GM18858 (cell line): Measurements from ENCODE around the gene ENPEP.
A peak's percentile ranks its signal among the peaks of the same experiment; 100 is the strongest.
"Not testable (repeated sequence)": the region's sequence is repeated elsewhere in the genome, so short reads cannot be mapped to it uniquely, and the experiment has no call there.

Experiments
- ATAC-seq: cut with Tn5 transposase; IDR thresholded peaks from one replicate; pipeline ENCODE4 v1.9.1; 2021; ENCODE audit not compliant: unreplicated experiment

Gene ENPEP

DNA sequence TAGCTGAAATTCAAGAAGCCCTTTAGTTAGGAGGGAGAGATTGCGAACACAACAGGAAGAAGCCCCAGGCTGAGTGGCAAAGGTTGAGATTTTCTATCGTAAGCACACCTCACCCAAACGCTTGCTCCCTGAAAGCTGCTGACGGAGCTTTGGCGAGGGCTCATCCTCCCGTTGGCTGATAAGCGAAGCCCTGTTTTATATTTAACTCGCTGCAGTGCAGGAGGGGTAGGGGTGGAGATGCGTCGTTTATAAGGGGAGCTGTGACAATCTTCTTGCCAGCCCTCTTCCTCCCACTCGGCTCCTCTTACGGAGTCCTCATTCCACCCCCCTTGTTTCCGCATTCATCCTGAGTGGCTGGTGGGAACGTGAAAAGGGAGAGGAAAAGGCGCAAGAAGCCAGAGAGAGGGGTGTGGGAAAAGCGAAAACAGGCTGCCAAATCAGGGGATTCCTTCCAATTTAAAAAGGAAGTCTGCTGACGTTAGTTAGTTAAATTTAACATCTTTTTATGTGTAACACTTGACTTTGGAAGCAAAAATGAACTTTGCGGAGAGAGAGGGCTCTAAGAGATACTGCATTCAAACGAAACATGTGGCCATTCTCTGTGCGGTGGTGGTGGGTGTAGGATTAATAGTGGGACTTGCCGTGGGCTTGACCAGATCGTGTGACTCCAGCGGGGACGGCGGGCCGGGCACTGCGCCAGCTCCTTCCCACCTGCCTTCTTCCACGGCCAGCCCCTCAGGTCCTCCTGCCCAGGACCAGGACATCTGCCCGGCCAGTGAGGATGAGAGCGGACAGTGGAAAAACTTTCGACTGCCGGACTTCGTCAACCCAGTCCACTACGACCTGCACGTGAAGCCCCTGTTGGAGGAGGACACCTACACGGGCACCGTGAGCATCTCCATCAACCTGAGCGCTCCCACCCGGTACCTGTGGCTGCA lies at the start of gene ENPEP:
ENPEP (plus strand) TSS at position 275 of the 938 bp plus-strand sequence; CDS start at position 535, 260 bp downstream.
- ATAC-seq = no peak

- ATAC-seq = not testable (repeated sequence)
These were observed 44.1 kb upstream of the ENPEP start for GRCh38 chr4:110431805-110432204.

DNA sequence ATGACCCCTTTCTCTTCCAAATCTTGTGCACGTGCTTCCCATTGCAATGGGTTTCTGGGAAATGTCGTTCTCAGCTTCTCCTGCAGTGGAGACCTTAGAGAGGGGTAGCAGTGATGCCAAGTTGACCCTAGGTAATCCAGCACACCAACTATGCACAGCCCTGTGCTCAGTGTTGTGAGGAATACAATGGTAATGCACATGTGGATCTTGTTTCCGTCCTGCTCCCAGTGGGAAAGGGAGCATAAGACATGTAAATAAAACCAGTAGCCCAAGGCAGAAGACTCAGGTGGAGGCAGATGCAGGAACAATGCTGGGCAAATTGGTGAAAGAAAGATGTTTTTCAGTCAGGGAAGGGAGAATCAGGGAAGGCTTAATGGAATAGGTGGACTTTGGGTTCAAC lies 38.7 kb upstream of the ENPEP start:
- ATAC-seq = not testable (repeated sequence)

GRCh38 chr4:110439209-110439608 lies 36.7 kb upstream of the ENPEP start:
- ATAC-seq = not testable (repeated sequence)

DNA sequence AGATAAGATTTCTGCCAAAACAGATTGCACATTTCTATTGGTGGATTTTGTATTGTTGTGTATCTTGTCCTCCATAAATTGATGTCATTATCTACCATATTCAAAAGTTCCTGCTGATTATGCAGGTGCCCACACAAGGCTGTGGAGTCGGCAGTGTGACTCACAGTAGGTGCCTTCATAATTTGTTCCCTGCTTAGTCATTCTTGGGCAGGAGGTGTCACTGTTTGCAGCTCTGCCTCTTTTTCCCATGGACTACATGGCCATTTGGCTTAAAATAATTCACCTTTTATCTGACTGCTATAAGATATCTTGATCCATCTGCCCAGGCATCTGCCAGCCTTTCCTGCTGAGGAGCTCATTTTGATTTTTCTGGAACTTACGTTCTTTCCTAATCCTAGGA lies 33.6 kb upstream of the ENPEP start:
- ATAC-seq = no peak

- ATAC-seq = no peak
These were observed 33.2 kb upstream of the ENPEP start for GRCh38 chr4:110442788-110443187.

DNA sequence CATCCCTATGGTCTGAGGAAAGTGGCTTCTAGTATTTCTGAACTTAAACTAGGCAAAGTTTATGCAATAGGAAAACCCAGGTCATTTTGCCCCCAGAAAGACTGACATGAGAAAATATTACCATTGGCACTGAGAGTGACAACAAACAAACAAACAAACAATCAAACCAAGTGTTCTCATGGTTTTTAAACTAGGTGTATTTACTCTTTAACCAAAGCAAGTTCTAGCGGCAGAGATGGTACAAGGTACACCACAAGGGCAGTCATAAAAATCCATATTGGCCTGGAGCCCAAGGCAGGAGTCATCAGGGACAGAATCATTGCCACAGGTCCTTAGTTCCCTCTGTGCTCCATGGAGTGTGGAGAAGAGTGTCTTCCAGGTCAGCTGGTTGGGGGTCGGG lies 26.0 kb upstream of the ENPEP start:
- no peak for ATAC-seq

DNA sequence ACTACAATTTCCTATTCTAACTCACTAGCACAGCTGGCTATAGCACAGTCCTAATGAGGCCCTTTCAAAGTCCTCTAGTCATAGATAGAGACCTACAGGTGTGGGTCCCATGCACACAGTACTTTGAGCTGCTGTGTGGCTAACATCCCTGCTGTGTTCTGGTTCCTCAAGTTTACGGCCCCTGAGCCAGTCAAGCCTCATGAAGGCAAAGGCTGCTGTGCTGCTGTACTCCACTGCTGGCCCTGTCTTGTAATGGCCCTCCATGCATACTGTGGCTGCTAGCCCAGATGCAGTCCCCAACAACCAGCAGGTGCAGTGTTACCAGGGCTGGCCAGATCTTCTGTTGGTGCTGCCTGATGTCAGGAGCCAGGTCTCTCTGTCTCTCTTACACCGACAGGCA lies 23.4 kb upstream of the ENPEP start:
- no peak for ATAC-seq

DNA sequence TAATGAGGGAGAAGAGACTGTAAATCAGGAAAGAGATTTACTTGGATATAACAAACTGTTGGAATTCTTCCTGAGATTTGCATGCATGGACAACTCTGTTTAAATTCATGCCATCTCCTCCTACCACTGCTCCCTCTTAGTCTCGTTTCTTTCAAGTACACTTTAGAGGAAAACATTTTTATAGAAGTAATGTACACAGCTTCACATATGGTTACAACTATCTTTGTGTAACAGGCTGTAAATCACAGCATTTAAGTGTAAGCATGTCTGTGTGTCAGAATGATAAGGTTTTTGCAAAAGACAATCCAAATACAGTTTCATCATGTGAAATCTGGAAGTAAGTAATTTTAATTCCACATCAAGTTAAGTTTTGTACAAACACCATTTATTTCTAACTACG lies 21.5 kb upstream of the ENPEP start:
- ATAC-seq = no peak

DNA sequence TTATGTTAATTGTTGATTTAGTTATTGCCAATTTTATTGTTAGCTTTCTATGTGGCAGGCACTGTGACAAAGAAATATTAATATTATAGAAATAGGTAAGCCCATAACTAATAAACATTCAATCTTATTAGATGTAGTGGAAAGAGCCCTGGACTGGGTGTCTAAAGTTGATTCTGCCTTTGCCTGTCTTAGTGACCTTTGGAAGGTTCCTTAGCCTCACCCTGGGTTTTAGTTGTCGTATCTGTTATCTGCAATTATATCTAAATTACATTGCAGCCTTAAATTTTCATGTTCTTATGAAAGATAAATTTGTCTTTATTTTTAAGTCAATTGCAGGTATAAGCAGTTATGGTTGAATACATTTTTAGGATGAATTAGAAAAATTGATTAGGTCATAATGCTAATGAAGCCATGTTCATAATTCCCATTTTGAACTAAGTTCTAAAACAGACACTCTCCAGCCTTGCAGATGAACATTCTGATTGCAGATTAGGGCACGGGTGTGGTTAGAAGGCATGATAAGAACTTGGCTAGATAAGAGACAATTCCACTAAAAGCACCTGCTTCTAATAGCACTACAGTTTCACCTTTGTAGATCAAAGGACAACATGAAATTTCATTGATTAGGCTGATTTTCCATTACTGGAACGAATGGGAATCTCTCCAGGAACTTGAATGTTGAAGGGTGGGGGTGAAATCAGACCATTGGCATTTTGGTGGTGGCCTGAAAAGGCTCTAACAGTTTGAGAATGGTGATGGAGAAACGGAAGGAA lies 17.3 kb upstream of the ENPEP start:
- no peak for ATAC-seq

GRCh38 chr4:110460074-110460746 lies 15.7 kb upstream of the ENPEP start:
- no peak for ATAC-seq

DNA sequence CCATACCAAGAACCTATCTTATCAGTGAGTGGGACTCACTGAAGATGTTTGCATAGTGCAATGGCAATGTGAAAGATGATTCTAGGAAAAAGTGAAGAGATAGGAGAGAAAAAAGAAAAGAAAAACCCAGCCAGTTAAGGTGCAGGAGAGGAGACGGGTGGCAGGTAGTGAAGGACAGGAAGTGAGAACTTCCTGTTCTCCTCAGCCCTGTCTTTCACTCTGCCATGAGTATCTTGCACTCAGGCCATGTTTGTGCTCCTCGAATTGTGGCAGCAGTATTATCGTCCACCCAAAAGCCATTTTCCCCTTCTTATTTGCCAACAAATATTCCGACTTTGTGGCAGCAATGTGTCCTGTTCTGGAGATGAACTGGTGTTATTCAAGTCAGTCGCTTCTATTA lies 8.6 kb upstream of the ENPEP start:
- ATAC-seq = peak; percentile 53

DNA sequence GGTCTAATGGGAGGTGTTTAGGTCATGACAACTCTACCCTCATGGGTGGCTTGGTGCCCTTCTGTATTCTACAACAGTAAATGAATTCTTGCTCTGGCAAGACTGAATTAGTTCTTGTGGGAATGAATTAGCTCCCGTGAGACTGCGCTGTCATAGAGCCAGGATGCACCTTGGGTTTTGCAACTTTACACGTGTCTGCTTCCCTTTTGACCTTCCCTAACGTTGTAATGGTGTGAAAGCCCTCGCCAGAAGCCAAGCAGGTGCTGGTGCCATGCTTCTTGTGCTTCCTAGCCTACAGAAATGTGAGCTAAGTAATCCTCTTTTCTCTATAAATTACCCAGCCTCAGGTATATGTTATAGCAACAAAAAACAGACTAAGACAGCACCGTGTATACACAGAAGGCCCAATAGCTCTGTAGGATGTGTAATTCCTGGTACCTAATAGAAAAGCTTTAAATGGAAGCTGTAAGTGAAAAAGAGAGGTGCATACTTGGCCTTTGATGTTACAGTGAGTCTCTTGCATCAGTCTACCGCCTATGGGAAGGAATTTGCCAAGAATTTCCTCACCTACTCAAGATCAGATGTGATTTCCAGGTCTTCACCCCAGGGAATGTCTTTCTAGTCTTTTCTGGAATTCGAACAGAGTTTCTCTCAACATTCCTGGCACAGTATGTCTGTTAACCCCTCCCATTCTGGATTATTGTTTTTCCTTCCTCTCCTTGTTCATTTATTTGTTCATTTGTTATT lies 3.2 kb upstream of the ENPEP start:
- ATAC-seq = no peak

DNA sequence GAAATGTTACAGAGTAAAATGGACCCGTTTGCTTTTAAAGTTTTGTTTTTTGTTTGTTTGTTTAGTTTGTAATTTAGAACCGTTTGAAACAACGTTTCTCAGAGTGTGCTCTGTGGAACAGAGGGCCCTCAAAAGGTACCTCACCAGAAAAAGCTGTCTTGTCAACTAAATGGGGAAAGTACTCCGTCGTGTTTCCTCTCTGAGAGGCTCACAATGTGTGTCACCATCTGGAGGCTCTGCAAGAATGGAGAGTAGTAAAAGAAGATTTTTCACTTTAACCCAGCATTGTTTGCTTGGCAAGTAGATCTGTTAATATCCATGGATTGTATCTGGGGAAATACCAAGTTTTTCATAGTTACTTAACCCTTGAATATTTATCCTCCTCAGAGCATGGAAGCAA lies 1.5 kb upstream of the ENPEP start:
- no peak for ATAC-seq

GRCh38 chr4:110475080-110475479 lies 875 bp upstream of the ENPEP start:
- not testable (repeated sequence) for ATAC-seq

GRCh38 chr4:110477836-110478235 lies 1.9 kb downstream of the ENPEP start:
- no peak for ATAC-seq

DNA sequence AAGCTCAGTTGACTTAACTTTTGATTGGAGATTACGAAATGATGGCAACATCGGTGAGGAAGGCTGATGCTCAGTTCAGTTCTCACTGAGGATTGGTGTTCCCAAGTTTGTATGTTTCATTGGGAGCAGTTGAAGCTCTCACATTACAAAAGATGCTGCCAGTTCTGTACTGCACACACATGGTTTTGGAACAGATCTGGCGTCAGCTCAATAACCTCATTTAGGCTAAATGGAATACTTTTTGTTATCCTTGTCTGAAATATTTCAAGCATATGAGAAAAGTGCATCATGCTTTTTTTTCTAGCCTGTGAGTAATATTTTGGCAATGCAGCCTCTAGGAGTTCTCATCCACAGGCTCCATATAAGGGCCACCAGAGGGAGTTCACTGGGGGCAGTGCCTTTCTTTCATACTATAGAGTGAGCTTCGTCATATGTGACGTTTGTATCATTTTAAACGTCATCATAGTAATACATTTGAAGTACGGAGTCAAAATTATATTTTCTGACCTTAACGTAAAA lies 4.1 kb downstream of the ENPEP start:
- ATAC-seq = no peak

DNA sequence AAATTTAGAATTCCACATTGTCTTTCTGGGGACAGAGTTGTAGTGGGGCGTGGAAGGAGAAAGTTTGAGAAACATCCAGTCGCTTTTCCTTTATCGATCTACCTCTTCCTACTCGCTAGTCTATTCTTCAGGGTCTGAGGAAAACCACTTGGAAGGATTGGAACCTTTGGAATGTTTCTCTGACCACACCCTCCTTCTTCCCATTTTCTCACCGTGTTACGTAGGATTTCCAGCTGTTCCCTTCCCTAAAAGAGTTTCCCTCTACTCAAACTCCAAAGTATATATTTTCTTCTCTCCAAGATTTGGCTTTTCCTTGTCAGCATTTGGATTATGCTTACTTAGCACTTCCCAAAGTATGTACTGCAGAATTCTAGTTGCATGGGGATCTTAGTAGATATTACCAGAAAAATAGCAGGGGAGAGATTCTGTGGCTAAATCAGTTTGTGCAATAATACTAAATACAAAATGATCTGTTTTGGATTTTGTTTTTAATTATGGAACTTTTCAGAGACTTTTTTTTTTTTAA lies 4.9 kb downstream of the ENPEP start:
- ATAC-seq = no peak

DNA sequence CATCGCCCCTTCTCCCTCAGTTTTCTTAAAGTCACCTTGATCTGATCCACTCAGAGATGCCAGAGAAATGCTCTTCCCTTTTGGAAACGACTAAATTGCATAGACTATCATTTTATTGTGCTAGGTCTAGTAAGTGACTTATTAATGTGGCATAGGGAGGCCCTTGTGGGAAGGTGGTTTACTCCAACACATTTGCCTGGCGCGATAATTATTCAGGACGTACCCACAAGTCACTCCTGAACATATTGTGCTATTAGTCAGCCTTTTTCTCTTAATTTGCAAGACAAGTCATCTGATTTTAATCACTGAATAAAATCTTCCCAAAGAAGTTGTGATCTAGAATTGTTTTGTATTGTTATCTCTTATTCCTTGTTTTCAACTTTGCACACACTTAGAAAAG lies 7.6 kb downstream of the ENPEP start:
- ATAC-seq = no peak

- ATAC-seq = peak; percentile 99
These were observed 8.1 kb downstream of the ENPEP start for GRCh38 chr4:110484029-110484428.
